Prostate gland (tissue), 2 donors: Measurements from ENCODE around the gene MKRN1.

ENCODE experiments used
- POLR2AphosphoS5 ChIP-seq: sonication (generic); formaldehyde crosslinking; IDR thresholded peaks from one replicate; pipeline ENCODE4 v1.6.1; 2017; ENCODE audit warnings: antibody characterized with exemption
- TF ChIP-seq, protein P1 (sequence below), 4 experiments: fragments of 200-600 bp in 2 of 4; fragments of 450-650 bp in 2 of 4; sonication (generic) in 2 of 4; IDR thresholded peaks; 1 replicate in 3 of 4; 2 replicates in 1 of 4; pipeline ENCODE4 v1.5.1; 2016 to 2019; ENCODE audit warnings: antibody characterized with exemption in 4 of 4, mild to moderate bottlenecking in 2 of 4, moderate library complexity in 2 of 4

DNA sequence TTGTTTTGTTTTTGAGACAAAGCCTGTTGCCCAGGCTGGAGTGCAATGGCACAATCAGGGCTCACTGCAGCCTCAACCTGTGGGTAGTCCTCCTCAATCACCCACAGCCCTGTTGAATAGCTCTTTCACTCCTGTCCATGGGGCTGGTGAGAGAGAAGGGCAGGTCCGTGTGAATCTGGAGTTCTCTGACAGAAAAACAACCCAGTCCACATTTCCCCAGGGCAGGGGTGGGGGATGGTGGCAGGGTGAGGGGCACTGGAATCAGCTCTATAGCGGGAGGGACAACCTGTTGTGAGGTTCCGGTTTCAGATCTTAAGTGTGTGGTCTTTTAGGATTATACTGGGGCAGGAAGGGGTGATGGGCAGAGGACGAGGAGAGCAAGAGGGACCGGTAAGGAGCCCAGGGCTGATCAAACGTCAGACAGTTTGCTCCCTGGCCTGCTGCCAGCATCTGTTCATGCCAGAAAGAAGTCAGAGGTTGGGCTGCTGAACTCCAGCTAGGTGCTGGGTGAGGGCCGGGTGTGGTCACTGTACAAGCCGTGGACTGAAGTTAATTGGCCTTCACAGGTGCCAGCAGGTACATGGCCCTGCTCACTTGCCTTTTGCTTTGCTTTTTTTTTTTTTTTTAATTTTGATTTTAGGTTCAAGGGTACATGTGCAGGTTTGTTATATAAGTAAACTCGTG, 33.2 kb upstream of the MKRN1 start:
- TF ChIP-seq, protein P1, sequence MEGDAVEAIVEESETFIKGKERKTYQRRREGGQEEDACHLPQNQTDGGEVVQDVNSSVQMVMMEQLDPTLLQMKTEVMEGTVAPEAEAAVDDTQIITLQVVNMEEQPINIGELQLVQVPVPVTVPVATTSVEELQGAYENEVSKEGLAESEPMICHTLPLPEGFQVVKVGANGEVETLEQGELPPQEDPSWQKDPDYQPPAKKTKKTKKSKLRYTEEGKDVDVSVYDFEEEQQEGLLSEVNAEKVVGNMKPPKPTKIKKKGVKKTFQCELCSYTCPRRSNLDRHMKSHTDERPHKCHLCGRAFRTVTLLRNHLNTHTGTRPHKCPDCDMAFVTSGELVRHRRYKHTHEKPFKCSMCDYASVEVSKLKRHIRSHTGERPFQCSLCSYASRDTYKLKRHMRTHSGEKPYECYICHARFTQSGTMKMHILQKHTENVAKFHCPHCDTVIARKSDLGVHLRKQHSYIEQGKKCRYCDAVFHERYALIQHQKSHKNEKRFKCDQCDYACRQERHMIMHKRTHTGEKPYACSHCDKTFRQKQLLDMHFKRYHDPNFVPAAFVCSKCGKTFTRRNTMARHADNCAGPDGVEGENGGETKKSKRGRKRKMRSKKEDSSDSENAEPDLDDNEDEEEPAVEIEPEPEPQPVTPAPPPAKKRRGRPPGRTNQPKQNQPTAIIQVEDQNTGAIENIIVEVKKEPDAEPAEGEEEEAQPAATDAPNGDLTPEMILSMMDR (IDR thresholded peaks at IDR 0.05), result no peak
- TF ChIP-seq POLR2AphosphoS5, result no peak
